Measurements from ENCODE around the gene TMEM190.
"Not testable (repeated sequence)": the region's sequence is repeated elsewhere in the genome, so short reads cannot be mapped to it uniquely, and the experiment has no call there.

TMEM190 gene

DNA sequence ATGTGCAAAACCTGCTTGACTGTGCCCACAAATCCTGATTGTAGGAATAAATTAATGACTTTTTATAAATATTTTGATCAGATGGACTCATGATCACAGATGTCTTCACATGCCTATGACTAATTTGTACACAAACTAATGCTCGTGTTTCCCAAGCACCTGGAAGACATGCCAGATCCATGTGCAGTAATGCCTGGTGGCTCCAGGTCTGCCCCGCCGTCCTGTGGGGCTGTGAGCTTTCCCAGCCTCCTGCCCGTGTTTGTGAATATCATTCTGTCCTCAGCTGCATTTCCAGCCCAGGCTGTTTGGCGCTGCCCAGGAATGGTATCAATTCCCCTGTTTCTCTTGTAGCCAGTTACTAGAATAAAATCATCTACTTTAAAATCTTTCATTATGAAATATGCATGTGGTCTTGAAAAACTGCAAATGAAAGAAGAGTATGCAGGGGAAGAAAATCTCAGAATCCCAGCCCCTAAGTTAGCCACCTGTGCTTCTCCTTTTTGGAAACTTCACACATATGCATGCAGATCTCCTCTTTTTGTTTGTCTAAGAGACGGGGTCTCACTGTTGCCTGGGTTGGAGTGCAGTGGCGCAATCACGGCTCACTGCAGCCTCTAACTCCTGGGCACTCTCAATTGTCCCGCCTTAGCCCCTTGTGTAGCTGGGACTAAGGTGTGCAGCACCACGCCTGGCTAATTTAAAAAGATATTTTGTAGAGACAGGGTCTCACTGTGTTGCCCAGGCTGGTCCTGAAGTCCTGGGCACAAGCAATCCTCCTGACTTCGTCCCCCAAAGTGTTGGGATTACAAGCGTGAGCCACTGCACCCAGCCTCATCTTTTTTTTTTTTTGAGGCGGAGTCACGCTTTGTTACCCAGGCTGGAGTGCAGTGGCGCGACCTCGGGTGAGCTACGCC is 15.3 kb downstream of the TMEM190 start:
- no peak for DNase-seq

DNA sequence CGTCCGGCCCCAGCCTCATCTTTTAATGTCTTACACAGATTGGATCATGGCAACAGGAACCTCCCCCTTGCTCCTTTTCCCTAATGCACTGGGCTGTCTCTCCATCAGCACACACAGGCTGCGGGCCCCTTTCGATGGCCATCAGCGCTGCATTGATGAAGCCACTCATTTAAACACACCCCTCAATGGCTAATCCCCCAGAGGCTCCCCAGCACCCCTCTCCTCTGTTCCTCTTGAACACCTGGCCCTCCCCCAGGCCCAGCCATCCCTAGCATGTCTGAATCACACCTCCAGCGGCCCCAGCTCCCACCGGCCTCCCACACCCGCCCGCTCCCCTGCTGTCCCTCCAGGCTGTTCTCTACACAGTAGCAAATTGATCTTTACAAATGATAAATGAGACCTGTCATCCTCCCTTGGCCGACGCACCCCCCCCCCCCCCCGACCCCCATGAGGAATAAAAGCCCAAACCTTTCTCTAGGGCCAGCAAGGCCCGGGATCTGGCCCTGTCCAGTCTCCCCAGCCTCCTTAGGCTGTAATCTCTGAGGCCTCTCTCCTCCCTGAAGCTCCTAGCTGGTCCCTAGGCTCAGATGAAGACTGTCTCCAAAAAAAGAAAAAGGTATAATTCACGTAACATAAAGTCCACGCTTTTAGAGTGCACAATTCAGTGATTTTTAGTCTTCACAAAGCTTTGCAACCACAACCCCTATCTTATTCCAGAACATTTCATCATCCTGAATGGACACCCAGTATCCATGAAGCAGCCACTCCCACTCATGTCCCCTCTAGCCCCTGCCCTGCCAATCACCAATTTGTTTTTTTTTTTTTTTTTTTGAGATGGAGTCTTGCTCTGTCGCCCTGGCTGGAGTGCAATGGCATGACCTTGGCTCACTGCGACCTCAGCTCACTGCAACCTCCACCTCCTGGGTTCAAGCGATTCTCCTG is 16.5 kb downstream of the TMEM190 start:
- DNase-seq: no peak

DNA sequence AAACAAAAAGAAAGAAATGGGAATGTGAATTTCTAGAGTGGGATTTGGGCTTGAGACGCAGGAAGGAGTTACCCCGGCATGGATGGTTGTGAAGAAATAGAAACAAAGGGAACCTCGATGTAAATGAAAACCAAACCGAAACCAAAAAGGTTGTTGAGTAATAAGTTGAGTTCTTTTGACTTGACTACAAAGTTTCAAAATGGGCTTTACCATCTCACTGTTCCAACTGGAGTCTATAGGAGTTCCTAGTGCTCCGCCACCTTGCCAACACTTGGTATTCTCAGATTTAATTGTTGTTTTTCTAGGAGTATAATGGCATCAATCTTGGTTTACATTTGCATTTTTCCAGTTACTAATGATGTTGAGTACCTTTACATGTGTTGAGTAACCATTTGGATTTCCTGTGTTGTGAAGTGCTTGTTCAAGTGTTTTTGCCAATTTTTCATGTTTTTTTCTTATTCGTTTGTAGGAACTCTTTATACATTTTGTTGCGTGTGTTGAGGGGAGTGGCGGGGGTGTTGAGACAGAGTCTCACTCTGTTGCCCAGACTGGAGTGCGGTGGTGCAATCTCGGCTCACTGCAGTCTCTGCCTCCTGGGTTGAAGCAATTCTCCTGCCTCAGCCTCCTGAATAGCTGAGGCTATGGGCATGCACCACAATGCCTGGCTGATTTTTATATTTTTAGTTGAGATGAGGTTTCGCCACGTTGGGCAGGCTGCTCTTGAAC is 21.7 kb downstream of the TMEM190 start:
- no peak for DNase-seq

DNA sequence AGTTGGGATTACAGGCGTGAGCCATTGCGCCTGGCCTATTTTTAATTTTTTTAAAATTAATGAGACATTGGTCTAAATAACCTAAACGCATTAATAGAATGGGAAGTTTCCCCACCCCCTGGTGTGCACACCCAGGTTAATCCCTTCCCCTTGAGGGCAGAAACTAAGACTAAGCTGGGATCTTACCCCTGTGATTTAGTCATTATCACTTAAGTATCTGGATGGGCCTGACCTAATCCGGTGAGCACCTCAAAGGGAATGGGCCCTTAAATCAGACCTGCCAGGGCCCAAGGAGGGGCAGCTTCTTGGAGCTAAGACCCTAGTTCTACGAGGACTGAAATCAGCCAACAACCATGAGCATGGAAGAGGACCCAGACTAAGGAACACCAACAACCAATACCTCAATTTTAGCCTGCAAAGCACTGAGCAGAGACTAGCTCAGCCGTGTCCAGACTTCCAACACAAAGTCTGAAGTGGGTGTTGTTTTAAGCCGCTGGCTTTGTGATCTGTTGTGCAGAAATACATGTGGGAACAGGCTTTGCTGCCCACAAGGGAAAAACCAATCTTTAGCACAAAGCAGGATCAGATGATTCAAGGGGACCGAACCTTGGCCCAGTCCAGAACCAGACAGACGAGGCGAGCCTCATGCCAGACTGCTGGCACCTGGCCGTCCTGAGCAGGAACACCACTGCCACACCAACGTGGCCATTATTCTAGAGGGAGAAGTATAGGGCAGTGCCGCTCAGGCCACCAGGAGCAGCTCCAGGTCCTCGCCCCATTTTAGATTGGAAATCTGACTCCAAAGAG is 23.9 kb downstream of the TMEM190 start:
- no peak for DNase-seq

DNA sequence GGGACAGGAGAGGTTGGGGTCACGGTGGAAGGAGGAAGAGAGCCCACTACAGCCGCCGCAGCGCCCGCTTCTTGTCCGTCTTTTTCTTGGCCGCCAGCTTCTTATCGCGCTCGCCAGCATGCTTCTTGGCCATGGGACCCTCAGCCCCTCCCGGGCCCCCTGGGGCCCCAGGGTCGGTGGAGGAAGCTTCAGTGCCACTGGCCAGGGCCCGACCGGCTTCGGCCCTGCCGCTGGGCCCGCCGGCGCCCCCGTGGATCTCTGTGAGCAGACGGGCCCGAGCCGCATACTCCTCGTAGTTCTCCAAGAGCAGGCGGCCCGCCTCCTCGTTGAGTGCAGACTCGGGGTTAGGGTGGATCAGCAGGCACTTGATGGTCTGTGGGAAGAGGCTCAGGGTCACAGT is 24.8 kb downstream of the TMEM190 start:
- not testable (repeated sequence) for DNase-seq

DNA sequence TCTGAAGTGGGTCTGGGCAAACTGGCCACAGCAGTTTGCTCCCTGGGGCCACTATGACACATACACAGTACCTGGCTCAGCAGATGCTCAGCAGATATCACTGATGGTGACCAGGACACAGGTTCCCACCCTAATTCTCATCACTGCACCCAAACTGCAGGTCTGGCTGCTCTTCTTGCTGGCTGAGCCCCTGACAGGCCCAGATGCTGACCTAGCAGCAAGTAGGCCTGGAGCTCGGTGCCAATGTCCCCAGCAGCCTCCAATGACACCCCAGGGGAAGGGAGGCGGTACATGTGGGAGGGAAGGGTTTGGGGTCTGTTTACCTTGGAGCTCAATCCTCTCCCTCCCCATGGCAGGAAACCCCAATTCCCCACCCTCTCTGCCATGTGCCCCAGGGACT is 25.9 kb downstream of the TMEM190 start:
- DNase-seq: no peak

DNA sequence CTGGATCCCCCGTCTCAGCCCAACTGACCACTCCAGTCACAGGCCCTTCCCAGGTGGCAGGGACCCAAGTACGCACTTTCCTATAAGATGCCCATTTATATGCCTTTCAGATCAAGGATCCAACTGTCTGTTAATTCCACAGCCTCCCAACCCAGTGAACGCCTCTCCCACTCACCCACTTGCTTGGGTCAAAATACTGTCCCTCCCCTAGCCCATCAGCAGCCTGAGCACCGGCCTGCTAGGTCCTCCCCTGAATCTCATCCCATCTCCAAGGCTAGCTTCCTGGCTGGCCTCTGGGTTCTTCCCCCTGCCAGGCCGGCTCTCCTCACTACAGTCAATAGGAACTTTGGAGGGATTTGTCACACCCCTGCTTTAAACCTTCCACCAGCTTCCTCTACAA is 29.0 kb downstream of the TMEM190 start:
- no peak for DNase-seq

DNA sequence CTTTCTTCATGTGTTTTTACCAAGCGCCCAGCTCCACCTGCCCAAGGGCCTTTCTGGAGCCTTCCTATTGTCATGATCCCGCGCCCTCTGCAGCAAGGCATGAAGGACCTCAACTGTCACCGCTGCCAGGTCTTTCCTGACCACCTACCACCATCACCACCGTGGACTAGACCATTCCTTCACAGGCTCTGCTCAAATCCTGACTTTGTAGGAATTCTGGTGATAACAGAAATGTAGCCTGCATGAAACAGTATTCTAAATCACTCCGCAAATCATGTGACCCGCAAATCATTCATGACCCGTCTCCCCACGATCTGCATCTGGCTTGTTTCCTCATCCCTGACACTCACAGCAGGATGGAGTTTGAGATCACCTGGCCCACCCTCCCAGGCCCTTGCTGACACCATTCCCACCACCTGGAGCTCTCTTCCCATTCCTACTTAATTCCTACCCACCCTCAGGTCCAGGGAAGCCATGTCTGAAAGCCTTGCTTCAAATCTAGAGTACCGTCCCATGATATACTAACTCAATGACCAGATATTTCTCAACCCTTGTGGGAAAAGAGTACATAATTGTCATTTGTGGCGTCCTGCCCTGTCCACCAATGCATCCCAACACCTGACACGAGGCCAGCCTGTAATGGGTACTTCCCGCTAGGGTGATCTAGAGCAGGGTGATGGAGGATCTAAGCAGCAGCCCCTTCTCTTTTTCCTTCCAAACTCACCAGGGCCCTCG is 29.6 kb downstream of the TMEM190 start:
- DNase-seq: no peak

DNA sequence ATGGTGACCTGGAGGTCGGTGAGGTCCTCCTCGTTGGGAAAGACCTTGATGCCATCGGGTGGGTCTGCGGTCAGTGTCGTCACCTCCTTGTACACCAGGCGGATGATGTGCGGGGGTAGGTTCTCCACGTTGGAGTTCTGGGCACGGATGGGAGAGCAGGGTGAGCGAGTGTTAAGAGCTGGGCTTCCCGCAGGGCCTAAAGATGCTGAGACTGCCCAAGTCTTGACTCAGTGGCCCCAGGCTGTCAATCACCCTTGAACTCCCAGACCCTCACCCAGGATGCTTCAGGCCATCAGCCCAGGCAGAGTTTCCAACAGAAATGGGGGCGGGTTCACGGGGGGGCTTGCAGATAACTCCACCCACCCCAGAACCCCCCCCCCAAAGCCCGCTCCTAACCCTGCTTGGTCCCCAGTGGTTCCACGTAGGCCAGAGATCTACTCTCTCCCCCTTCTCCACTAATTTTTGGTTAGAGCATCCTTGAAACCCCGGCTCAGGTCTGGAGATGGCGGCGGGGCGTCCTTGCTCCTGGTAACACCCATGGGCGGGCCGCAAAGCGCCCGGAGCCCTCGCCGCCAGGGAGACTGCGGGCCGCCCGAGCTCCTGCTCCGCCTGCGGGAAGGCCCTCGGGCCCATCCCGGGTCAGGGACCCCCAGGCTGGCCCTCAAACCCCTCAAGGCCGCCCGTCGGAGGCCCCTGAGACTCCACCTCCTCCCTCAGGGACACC is 30.4 kb downstream of the TMEM190 start:
- DNase-seq: no peak

DNA sequence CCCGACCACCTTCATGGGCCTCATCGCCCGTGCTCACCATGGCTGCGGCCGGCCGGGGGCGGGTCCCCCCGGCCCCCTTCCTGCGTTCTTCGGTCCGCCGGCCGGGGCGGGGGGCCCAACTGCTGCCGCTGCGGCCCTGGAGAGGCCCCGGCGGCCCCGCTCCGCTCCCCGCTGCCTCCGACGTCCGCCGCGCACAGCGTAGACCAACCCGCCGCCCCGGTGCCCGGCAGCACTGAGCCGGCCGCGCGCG is 30.8 kb downstream of the TMEM190 start, which contains the start of gene UBE2S:
TSS of gene UBE2S (minus strand) at position 239 of the 250 bp plus-strand sequence. CDS start at position 40, 199 bp downstream.
- DNase-seq: not testable (repeated sequence)

DNA sequence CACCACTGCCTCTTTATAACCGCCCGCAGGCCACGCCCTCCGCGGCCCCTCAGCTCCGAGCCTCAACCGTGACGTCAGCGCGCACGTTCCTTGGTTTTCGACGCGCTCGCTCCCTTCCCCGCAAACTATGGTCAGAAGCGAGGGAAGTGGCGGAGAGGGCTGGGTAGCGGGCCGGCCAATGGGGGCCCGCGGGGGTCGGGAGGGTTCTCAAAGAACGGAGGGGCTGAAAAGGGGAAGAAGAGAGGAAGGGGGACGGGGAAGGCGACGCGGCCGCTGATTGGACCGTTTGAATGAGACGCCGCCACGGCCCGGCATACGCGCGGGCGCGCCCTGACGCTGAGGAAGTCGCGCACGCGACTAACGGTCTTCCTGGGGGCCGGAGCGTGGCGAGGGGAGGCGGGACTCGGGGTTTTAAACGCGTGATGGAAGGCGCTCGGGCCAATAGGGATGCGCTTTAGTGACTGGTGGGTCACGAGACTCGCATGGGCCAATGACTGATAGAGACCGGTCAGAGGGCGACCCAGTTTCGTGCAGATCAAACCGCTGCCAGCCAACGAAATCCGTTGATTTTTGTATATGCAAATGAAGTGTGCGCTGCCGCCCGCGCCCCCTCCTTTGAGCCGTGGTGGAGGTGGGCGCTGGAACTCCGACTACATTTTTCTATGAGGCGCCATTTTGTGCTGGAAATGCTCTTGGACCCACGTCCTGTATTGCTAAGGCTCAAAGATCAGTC is 31.3 kb downstream of the TMEM190 start:
- DNase-seq: peak; percentile 95

DNA sequence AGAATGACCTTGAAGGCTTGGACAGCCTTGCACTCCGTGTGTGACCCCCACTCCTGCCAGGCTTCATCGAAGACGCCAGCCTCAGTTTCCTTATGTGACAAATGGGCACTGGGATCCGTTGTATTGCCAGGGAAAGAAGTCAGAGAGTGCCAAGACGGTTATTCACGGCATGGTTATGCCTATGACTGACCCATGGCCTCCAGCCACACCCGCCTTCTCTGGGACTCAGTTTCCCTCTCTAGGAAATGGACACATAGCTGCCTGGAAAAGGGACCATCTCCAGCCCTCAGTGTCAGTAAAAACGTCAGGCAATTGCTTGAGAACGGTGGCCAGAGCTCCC is 31.9 kb downstream of the TMEM190 start:
- DNase-seq: no peak

DNA sequence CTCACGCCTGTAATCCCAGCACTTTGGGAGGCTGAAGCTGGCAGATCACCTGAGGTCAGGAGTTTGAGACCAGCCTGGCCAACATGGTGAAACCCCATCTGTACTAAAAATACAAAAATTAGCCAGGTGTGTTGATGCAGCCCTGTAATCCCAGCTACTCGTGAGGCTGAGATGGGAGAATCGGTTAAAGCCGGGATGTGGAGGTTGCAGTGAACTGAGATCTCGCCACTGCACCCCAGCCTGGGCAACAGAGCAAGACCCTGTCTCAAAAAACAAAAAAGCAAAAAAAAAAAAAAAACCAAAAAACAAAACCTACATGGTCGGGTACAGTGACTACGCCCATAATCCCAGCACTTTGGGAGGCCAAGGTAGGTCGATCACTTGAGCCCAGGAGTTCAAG is 32.6 kb downstream of the TMEM190 start:
- not testable (repeated sequence) for DNase-seq

DNA sequence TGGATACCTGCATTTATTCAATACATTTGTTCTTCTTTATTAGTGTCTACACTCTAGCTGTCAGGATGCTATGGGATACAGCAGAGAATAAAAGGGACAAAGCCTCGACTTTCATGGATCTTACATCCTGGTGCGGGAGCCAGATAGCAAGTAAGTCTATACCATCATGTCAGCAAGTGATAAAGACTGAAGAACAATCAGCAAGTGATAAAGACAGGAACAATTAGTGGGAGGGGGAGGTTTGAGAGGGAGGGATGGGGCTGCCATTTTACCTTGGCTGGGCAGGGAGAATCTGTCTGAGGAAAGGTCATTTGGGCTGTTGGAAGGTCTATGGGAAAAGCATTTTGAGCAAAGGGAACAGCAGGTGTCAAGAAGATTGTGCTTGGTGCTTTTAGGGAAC is 33.5 kb downstream of the TMEM190 start:
- no peak for DNase-seq

DNA sequence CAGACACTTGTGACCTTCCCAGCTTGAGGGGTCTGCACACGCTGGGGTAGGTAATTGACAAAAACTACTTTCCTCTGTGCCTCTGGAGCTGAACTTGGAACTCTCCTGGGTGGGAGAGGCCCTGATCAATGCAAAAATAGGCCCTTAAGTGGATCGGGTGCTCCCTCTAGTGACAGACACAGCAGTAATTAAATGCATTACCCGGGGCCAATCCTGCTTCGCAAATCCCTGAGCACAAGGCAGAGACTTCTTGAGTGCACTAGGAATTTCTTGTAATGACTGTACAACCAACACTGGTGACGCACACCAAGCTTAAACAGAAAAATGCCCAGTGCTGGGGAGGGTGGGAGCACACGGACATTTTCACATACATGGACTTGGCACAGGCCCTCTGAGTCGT is 41.6 kb downstream of the TMEM190 start:
- peak; percentile 34 for DNase-seq

DNA sequence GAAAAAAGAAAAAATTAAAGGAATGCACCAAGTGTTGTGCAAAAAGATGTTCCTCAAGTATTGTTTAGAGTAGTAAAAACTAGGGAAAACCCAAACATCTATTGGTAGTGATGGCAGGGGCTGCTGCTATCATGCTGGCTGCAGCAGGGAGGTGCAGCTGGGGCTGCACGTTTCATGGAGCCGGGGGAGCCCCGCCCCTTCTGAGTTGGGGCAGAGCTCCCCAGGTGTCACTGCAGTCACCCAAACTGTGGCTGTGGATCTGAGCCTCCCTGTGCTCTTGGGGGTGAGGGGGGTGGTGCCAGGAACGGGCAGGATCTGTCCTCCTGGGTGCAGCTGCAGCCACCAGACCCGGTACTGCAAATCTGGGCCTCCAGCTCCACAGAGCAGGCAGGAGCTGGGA is 42.5 kb downstream of the TMEM190 start:
- DNase-seq: no peak

DNA sequence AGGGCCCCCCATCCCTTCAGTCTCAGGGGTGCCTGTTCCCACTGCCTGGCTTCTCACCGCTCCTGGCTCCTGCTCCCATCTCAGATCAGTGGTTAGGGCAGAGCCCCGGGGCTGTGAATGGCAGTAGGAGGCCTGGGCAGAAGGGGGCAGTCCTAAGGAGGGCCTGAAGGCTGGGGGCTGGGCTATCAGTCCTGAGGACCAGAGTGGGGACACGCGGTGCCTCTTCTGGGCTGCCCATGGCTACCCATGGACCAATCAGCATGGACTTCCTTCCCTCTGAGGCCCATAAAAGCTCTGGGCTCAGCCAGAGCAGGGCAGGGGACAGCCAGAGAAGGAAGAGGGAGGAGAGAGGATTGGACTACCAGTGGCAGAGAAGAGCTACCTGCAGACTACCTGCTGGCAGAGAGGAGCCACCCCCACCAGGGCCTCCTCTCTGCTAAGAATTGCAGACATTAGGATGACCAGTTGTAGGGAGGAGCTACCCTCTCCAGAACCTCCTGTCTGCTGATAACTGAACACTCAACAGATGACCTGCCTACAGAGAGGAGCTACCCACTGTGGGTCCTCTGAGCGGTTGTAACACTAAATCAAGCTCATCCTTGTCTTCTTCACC is 43.1 kb downstream of the TMEM190 start:
- no peak for DNase-seq

DNA sequence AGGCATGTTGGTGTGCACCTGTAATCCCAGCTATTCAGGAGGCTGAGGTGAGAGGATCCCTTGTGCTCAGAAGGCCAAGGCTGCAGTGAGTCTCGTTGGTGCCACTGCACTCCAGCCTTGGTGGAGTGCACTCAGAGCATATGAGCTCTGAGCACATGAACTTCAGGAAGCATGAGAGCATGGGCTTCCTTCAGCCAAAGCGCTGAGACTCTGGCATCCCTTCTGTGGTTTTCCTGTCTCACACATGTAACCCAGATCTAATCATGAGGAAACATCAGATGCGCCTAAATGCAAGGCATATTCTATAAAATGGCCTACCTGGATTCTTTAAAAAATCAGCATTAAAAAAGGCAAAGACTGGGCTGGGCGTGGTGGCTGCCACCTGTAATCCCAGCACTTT is 44.7 kb downstream of the TMEM190 start:
- not testable (repeated sequence) for DNase-seq

DNA sequence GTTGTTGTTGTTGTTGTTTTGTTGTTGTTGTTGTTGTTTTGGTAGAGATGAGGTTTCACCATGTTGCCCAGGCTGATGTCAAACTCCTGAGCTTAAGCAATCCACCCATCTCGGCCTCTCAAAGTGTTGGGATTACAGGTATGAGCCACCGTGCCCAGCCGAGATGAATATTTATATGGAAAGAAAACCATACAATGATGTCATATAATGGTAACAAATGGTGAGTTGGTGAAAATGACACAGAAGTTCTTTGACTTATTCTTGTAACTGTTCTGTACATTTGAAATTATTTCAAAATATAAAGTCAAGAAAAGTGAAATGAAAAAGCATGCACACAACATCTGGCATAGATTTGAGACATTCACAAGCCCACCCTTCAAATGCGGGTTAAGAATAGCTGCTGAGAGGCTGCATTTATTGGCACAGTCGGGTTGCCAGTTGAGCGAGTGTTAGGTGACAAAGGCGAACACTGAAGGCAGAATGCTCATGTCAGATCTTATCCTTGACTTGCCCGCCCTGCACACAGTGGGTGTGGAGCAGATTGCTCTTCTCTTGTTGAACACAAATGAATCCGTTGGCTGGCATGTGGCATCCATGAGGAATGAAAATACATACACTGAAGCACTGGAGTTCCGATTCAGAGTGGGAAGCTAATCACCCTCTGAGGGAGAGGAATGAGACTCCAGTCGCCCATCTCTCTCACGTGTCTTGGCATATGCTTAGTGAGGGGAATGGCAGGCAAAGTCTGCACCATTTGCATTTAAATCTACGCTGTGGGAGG is 46.8 kb downstream of the TMEM190 start:
- no peak for DNase-seq
